Suprapubic skin (tissue), 4 donors: Measurements from ENCODE around the gene TSSK1B. TPM values are rescaled to one million over a fixed set of nuclear protein-coding genes. Genes with fewer than 3 reads are reported as not detected.

Source experiments
- DNase-seq, 2 donors: peaks; one replicate each; pipeline ENCODE4 v3.0.0-alpha.2; 2019; ENCODE audit warnings: low spot score in 2 of 2
- H3K27ac ChIP-seq: fragments of 200-600 bp; sonication (generic); one replicate; pipeline ENCODE4 v1.5.1; 2019
- H3K27me3 ChIP-seq: fragments of 200-600 bp; sonication (generic); one replicate; pipeline ENCODE4 v1.5.1; 2019
- H3K36me3 ChIP-seq: fragments of 200-600 bp; sonication (generic); one replicate; pipeline ENCODE4 v1.5.1; 2019
- H3K4me1 ChIP-seq: fragments of 200-600 bp; sonication (generic); one replicate; pipeline ENCODE4 v1.5.1; 2019
- H3K4me3 ChIP-seq: fragments of 200-600 bp; sonication (generic); one replicate; pipeline ENCODE4 v1.5.1; 2019; ENCODE audit warnings: mild to moderate bottlenecking
- H3K9me3 ChIP-seq: fragments of 200-600 bp; sonication (generic); one replicate; pipeline ENCODE4 v1.5.1; 2019
- CTCF ChIP-seq, 2 donors: fragments of 200-600 bp in 1 of 2; fragments of 450-650 bp in 1 of 2; sonication (generic) in 1 of 2; IDR thresholded peaks; one replicate each; pipeline ENCODE4 v1.5.1; 2016 to 2019; ENCODE audit warnings: antibody characterized with exemption in 2 of 2, mild to moderate bottlenecking in 1 of 2, moderate library complexity in 1 of 2
- EP300 ChIP-seq: sonication (generic); formaldehyde crosslinking; IDR thresholded peaks from one replicate; pipeline ENCODE4 v1.6.1; 2017; ENCODE audit warnings: antibody characterized with exemption
- POLR2A ChIP-seq, 2 donors: fragments of 450-650 bp; IDR thresholded peaks; one replicate each; pipeline ENCODE4 v1.6.1; 2017; ENCODE audit warnings: antibody characterized with exemption in 2 of 2, mild to moderate bottlenecking in 2 of 2, moderate library complexity in 2 of 2
- POLR2AphosphoS5 ChIP-seq, 3 donors: sonication (generic); formaldehyde crosslinking; IDR thresholded peaks; one replicate each; pipeline ENCODE4 v1.6.1; 2017; ENCODE audit warnings: antibody characterized with exemption in 3 of 3
- WGBS: methylation state at CpG from one replicate; pipeline ENCODE4 v1.1.5; 2018; 5-methylcytosine and 5-hydroxymethylcytosine counted together
- total RNA-seq, 4 donors: library from RNA; depleted of rRNA; stranded (reverse); fragments of >200 nt; gene quantifications; one replicate each; pipeline ENCODE4 v1.1.0, GENCODE V29; 2016

Gene TSSK1B
- total RNA-seq, 4 donors from 2014 or later: 0.42 to 3.9 (median 2.8) TPM; not detected in 1

GRCh38 chr5:113452941-113453340 lies 18.2 kb upstream of the TSSK1B start:
- WGBS: 90% methylated on average over 6 of the region's 6 CpGs
- Histone ChIP-seq H3K36me3 (no peaks in the 10 kb centered on the region), H3K27me3 (no peaks in the 10 kb centered on the region), H3K4me3 (no peak overlapping the region), H3K4me1 (no peaks in the 10 kb centered on the region), H3K27ac (no peak overlapping the region), H3K9me3 (no peaks in the 10 kb centered on the region)
- TF ChIP-seq POLR2A (IDR thresholded peaks at IDR 0.05) (no peak), CTCF (IDR thresholded peaks at IDR 0.05) (no peak), POLR2AphosphoS5 (IDR thresholded peaks at IDR 0.05) (no peak), EP300 (no peak)
- DNase-seq: no peak

GRCh38 chr5:113451797-113452196 lies 17.0 kb upstream of the TSSK1B start:
- 37% methylated on average over 2 of the region's 2 CpGs for WGBS
- TF ChIP-seq POLR2AphosphoS5 (IDR thresholded peaks at IDR 0.05): no peak
- TF ChIP-seq CTCF (IDR thresholded peaks at IDR 0.05): no peak
- TF ChIP-seq EP300: no peak
- TF ChIP-seq POLR2A (IDR thresholded peaks at IDR 0.05): no peak
- Histone ChIP-seq H3K4me3 (no peak overlapping the region), H3K9me3 (no peaks in the 10 kb centered on the region), H3K36me3 (no peaks in the 10 kb centered on the region), H3K27me3 (no peaks in the 10 kb centered on the region), H3K4me1 (no peaks in the 10 kb centered on the region), H3K27ac (no peak overlapping the region)
- DNase-seq: no peak

- TF ChIP-seq POLR2A (IDR thresholded peaks at IDR 0.05) (no peak), EP300 (no peak), CTCF (IDR thresholded peaks at IDR 0.05) (no peak), POLR2AphosphoS5 (IDR thresholded peaks at IDR 0.05) (no peak)
- 15% methylated on average over 2 of the region's 2 CpGs for WGBS
These were observed 16.1 kb upstream of the TSSK1B start for GRCh38 chr5:113450929-113451328.

GRCh38 chr5:113450462-113450861 lies 15.7 kb upstream of the TSSK1B start:
- no peak overlapping the region for H3K4me3 ChIP-seq
- no peaks in the 10 kb centered on the region for H3K9me3 ChIP-seq
- no peaks in the 10 kb centered on the region for H3K36me3 ChIP-seq
- H3K4me1 ChIP-seq: no peaks in the 10 kb centered on the region
- no peak overlapping the region for H3K27ac ChIP-seq
- H3K27me3 ChIP-seq: no peaks in the 10 kb centered on the region
- no peak for DNase-seq
- 70% methylated on average over 2 of the region's 2 CpGs for WGBS
- TF ChIP-seq CTCF (IDR thresholded peaks at IDR 0.05): no peak
- TF ChIP-seq POLR2A (IDR thresholded peaks at IDR 0.05): no peak

More at GRCh38 chr5:113450929-113451328, 16.1 kb upstream of the TSSK1B start:
- no peak overlapping the region for H3K4me3 ChIP-seq
- no peak overlapping the region for H3K27ac ChIP-seq
- no peaks in the 10 kb centered on the region for H3K9me3 ChIP-seq
- no peaks in the 10 kb centered on the region for H3K4me1 ChIP-seq
- H3K27me3 ChIP-seq: no peaks in the 10 kb centered on the region
- no peak for DNase-seq
- H3K36me3 ChIP-seq: no peaks in the 10 kb centered on the region

- H3K27ac ChIP-seq: no peak overlapping the region
- H3K9me3 ChIP-seq: no peaks in the 10 kb centered on the region
- no peak overlapping the region for H3K4me3 ChIP-seq
- no peaks in the 10 kb centered on the region for H3K36me3 ChIP-seq
- DNase-seq: no peak
- WGBS: 55% methylated on average over 3 of the region's 3 CpGs
- no peaks in the 10 kb centered on the region for H3K27me3 ChIP-seq
- H3K4me1 ChIP-seq: no peaks in the 10 kb centered on the region
- no peak for TF ChIP-seq EP300
- no peak for TF ChIP-seq POLR2A (IDR thresholded peaks at IDR 0.05)
- no peak for TF ChIP-seq CTCF (IDR thresholded peaks at IDR 0.05)
- no peak for TF ChIP-seq POLR2AphosphoS5 (IDR thresholded peaks at IDR 0.05)
These were observed 13.5 kb upstream of the TSSK1B start for GRCh38 chr5:113448252-113448651.
